Kidney capillary endothelial cell (primary cell): ENCODE measurements around the gene MYO15A.

Source experiments
- DNase-seq: peaks from one replicate; pipeline ENCODE4 v3.0.0-alpha.2; 2018; ENCODE audit warnings: low spot score

Gene MYO15A

GRCh38 chr17:18224053-18224386 is 115.5 kb downstream of the MYO15A start:
- DNase-seq = no peak

- no peak for DNase-seq
Measured at GRCh38 chr17:18224387-18225120, 116.0 kb downstream of the MYO15A start.

- DNase-seq = peak; percentile 92
Measured at GRCh38 chr17:18225121-18225641, 116.6 kb downstream of the MYO15A start, which contains the start of gene LLGL1. LLGL1 (plus strand) TSS chr17:18225635; CDS start chr17:18225683, 48 bp downstream.

GRCh38 chr17:18225642-18226283 is 117.2 kb downstream of the MYO15A start:
- no peak for DNase-seq

- no peak for DNase-seq
Measured at GRCh38 chr17:18226284-18226945, 117.9 kb downstream of the MYO15A start.

- DNase-seq = no peak
Measured at GRCh38 chr17:18227635-18228034, 119.1 kb downstream of the MYO15A start.

GRCh38 chr17:18228176-18228682 is 119.7 kb downstream of the MYO15A start:
- no peak for DNase-seq

GRCh38 chr17:18229254-18229653 is 120.7 kb downstream of the MYO15A start:
- DNase-seq = no peak
